H1 (cell line): ENCODE data around the gene UBE2V1. TPM values are rescaled to one million over a fixed set of nuclear protein-coding genes. Genes with fewer than 3 reads are reported as not detected.
A peak's percentile ranks its signal among the peaks of the same experiment; 100 is the strongest.

ENCODE experiments used
- ASH2L ChIP-seq: fragments of 200-600, 300-600 bp; sonication (generic); IDR thresholded peaks from one replicate; pipeline ENCODE4 v1.7.1; 2017; ENCODE audit warnings: low read length
- BACH1 ChIP-seq: IDR thresholded peaks from 2 replicates; pipeline ENCODE4 v1.6.1; 2012; ENCODE audit warnings: low read length, improper control_type of control experiment
- CTBP2 ChIP-seq: IDR thresholded peaks from 2 replicates; pipeline ENCODE4 v1.7.0; 2011; ENCODE audit warnings: borderline replicate concordance, mild to moderate bottlenecking, moderate library complexity, mixed read lengths, low read length; ENCODE audit not compliant: insufficient read depth, insufficient read length
- EGR1 ChIP-seq: IDR thresholded peaks from 2 replicates; pipeline ENCODE4 v1.6.1; 2011; ENCODE audit warnings: low read depth, low read length, borderline replicate concordance
- EZH2 ChIP-seq: fragments of 200-600 bp; sonication (generic); IDR thresholded peaks from 2 replicates; pipeline ENCODE4 v1.7.1; 2012; ENCODE audit warnings: low read depth, mild to moderate bottlenecking, moderate library complexity, low read length, inconsistent platforms; ENCODE audit not compliant: severe bottlenecking
- FOSL1 ChIP-seq: IDR thresholded peaks from 2 replicates; pipeline ENCODE4 v1.6.1; 2011; ENCODE audit warnings: mild to moderate bottlenecking, low read depth, low read length, moderate library complexity; ENCODE audit not compliant: insufficient read depth
- HDAC2 ChIP-seq, 2 experiments: fragments of 300-600 bp in 1 of 2; sonication (generic) in 1 of 2; IDR thresholded peaks; 2 replicates each; pipeline ENCODE4 v1.6.1; 2011 to 2012; ENCODE audit warnings: low read depth in 2 of 2, low read length in 2 of 2, mild to moderate bottlenecking in 2 of 2, moderate library complexity in 2 of 2, borderline replicate concordance in 1 of 2, inconsistent platforms in 1 of 2
- HDAC6 ChIP-seq: IDR thresholded peaks from one replicate; pipeline ENCODE4 v1.7.1; 2012; ENCODE audit warnings: low read depth, mild to moderate bottlenecking, inconsistent platforms, low read length, moderate library complexity
- JUN ChIP-seq: IDR thresholded peaks from 2 replicates; pipeline ENCODE4 v1.6.1; 2011; ENCODE audit warnings: low read depth, mild to moderate bottlenecking, improper control_type of control experiment, low read length
- JUND ChIP-seq: IDR thresholded peaks from 2 replicates; pipeline ENCODE4 v1.6.1; 2011; ENCODE audit warnings: mild to moderate bottlenecking, improper control_type of control experiment, low read length
- RFX5 ChIP-seq: IDR thresholded peaks from 2 replicates; pipeline ENCODE4 v1.6.1; 2011; ENCODE audit warnings: low read depth, low read length, improper control_type of control experiment, borderline replicate concordance
- RNF2 ChIP-seq: fragments of 200-900, 300-1000 bp; sonication (generic); IDR thresholded peaks from 2 replicates; pipeline ENCODE4 v1.7.1; 2016; ENCODE audit warnings: borderline replicate concordance, low read depth, mild to moderate bottlenecking, antibody characterized with exemption, low read length; ENCODE audit not compliant: poor library complexity, severe bottlenecking; ENCODE audit errors: missing control alignments
- RXRA ChIP-seq: IDR thresholded peaks from 2 replicates; pipeline ENCODE4 v1.6.1; 2011; ENCODE audit warnings: low read depth, mild to moderate bottlenecking, low read length, moderate library complexity; ENCODE audit not compliant: insufficient read depth
- SAP30 ChIP-seq: fragments of 300-600 bp; sonication (generic); IDR thresholded peaks from 2 replicates; pipeline ENCODE4 v1.7.1; 2012; ENCODE audit warnings: low read length, moderate library complexity, mild to moderate bottlenecking, inconsistent platforms; ENCODE audit not compliant: insufficient read depth, insufficient replicate concordance
- SIN3A ChIP-seq, 2 experiments: IDR thresholded peaks in 1 of 2; conservative IDR thresholded peaks in 1 of 2; 2 replicates each; pipeline ENCODE4 v1.6.1; 2011 to 2012; ENCODE audit warnings: low read length in 2 of 2, improper control_type of control experiment in 1 of 2, low read depth in 1 of 2, mild to moderate bottlenecking in 1 of 2
- SIX5 ChIP-seq: IDR thresholded peaks from 2 replicates; pipeline ENCODE4 v1.6.1; 2011; ENCODE audit warnings: mild to moderate bottlenecking, low read depth, low read length
- SP4 ChIP-seq: IDR thresholded peaks from 2 replicates; pipeline ENCODE4 v1.6.1; 2012; ENCODE audit warnings: low read length, inconsistent platforms
- SRF ChIP-seq: IDR thresholded peaks from 2 replicates; pipeline ENCODE4 v1.6.1; 2011; ENCODE audit warnings: mild to moderate bottlenecking, low read depth, low read length, moderate library complexity
- TAF1 ChIP-seq: IDR thresholded peaks from 2 replicates; pipeline ENCODE4 v1.6.1; 2011; ENCODE audit warnings: mild to moderate bottlenecking, low read depth, low read length
- YY1 ChIP-seq: IDR thresholded peaks from 2 replicates; pipeline ENCODE4 v1.6.1; 2011; ENCODE audit warnings: low read depth, mild to moderate bottlenecking, low read length
- polyA plus RNA-seq, 7 experiments: library from polyadenylated mRNA; depleted of rRNA in 3 of 7; stranded (reverse) in 5 of 7; unstranded in 2 of 7; fragments of >200 nt in 5 of 7; fragments of 200-250 nt in 2 of 7; gene quantifications; 1 replicate in 5 of 7; 2 replicates in 1 of 7; 4 replicates in 1 of 7; pipeline versions ENCODE4 v1.2.1 to v1.2.3, GENCODE V29; 2011 to 2013; ENCODE audit warnings: missing spikeins in 2 of 7, mixed read lengths in 2 of 7
- total RNA-seq: library from RNA; stranded (reverse); fragmentation: NEBNext Ultra II Directional; extraction: Animal tissue kit (Norgen Biotek cat#: 25700); gene quantifications from 2 replicates; pipeline ENCODE4 v1.2.1, GENCODE V29; 2021
- TF ChIP-seq, protein P1 (sequence below): IDR thresholded peaks from 2 replicates; pipeline ENCODE4 v1.6.1; 2011; ENCODE audit warnings: low read depth, mild to moderate bottlenecking, low read length; ENCODE audit not compliant: insufficient read depth
- TF ChIP-seq, protein P2 (sequence below): IDR thresholded peaks from 2 replicates; pipeline ENCODE4 v1.6.1; 2012; ENCODE audit warnings: inconsistent platforms

UBE2V1 gene
- total and polyA plus RNA-seq, 2 of the 8 experiments (the other 6 are each of a cell fraction or from before 2014, with no cell fraction given), result 141 to 184 TPM

DNA sequence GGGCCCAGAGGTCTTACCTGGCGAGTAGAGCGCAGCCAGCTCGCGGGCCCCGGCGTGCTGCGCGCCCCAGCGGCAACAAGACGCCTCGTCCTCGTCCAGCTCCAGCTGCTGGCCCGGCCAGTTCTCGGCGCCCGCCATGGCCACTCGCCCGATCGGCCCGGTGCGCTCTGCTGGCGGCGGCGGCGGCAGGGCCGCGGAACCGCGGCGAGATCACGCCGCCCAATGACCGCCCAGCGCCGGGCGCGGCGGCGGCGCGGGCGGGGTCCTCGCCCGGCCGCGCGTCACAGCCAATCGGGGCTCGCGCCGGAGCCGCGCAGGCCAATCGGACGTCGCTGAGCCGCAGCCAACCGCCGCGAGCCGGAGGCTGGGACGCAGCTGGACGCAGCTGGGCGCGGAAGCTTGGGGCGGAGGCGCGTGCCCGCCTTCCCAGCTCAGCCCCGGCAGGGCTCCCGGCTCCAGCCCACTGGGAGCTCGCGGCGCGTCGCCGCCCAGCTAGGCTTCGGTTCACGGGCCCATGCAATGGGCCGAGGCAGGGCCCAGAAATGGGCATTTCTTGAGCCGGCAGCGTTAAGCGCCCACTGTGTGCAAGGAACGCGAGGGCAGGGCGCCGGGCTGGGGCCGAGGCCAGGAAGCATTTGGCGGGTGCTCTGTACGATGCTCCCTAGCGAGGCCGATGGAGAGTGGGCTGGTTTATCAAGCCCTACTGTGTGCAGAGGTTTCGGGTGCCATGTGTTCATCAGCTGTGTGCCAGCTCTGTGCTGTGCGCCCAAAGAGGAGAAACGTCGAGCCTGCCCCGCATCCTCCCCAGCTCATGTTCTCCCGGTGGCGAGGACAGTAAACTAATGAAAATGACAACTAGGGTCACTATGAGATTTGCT, 40.8 kb upstream of the UBE2V1 start, which contains the start of gene PEDS1 (continued):
- TF ChIP-seq, protein P1, sequence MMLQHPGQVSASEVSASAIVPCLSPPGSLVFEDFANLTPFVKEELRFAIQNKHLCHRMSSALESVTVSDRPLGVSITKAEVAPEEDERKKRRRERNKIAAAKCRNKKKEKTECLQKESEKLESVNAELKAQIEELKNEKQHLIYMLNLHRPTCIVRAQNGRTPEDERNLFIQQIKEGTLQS, result no peak
- no peak for TF ChIP-seq RXRA
- TF ChIP-seq, protein P2, sequence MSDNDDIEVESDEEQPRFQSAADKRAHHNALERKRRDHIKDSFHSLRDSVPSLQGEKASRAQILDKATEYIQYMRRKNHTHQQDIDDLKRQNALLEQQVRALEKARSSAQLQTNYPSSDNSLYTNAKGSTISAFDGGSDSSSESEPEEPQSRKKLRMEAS, result peak; percentile 85
- no peak for TF ChIP-seq YY1
- no peak for TF ChIP-seq HDAC6
- TF ChIP-seq TAF1, result peak; percentile 62
- TF ChIP-seq SRF, result no peak
- no peak for TF ChIP-seq JUN
- TF ChIP-seq FOSL1, result no peak
- no peak for TF ChIP-seq RFX5
- TF ChIP-seq JUND, result no peak
- TF ChIP-seq EGR1, result no peak
- TF ChIP-seq RNF2, result peak; percentile 30
- no peak for TF ChIP-seq BACH1
- no peak for TF ChIP-seq SP4
- peak; percentile 65 for TF ChIP-seq ASH2L
- TF ChIP-seq EZH2, result no peak
- no peak for TF ChIP-seq SIX5
- no peak for TF ChIP-seq SAP30
- no peak; a peak in 1 of 4 replicates for TF ChIP-seq SIN3A (conservative IDR thresholded peaks at IDR 0.05 in 1 of 2, IDR thresholded peaks at IDR 0.05 in 1 of 2; ENCODE audit: low read depth in 1 of 2, low read length in 2 of 2)
- no peak; a peak in 1 of 4 replicates for TF ChIP-seq HDAC2 (IDR thresholded peaks at IDR 0.05; ENCODE audit: borderline replicate concordance in 1 of 2, low read depth in 2 of 2, low read length in 2 of 2)
- TF ChIP-seq CTBP2, result no peak
